Liver (tissue), 9 donors: Measurements from ENCODE around the gene ARHGEF28. TPM values are rescaled to one million over a fixed set of nuclear protein-coding genes. Genes with fewer than 3 reads are reported as not detected.

Experiments used
- DNase-seq: peaks from one replicate; pipeline ENCODE4 v3.0.0-alpha.2; 2017; ENCODE audit warnings: low spot score
- H3K27ac ChIP-seq, 2 donors: one replicate each; pipeline ENCODE4 v1.7.0; 2013; ENCODE audit warnings: inconsistent platforms in 2 of 2, low read length in 2 of 2, control low read depth in 1 of 2, low read depth in 1 of 2, mild to moderate bottlenecking in 1 of 2
- H3K27me3 ChIP-seq, 4 donors: one replicate each; pipeline versions ENCODE4 v1.6.1 to v1.7.0; 2013; ENCODE audit warnings: low read length in 3 of 4, inconsistent platforms in 1 of 4, mild to moderate bottlenecking in 1 of 4, moderate library complexity in 1 of 4; ENCODE audit not compliant: control insufficient read depth in 4 of 4, insufficient read depth in 4 of 4
- H3K36me3 ChIP-seq, 4 donors: one replicate each; pipeline versions ENCODE4 v1.6.1 to v1.7.0; 2013; ENCODE audit warnings: low read length in 3 of 4, mild to moderate bottlenecking in 3 of 4, low read depth in 1 of 4, moderate library complexity in 1 of 4; ENCODE audit not compliant: control insufficient read depth in 4 of 4, insufficient read depth in 3 of 4
- H3K4me1 ChIP-seq, 4 donors: one replicate each; pipeline versions ENCODE4 v1.6.1 to v1.7.0; 2013; ENCODE audit warnings: low read length in 3 of 4, mild to moderate bottlenecking in 3 of 4, moderate library complexity in 1 of 4; ENCODE audit not compliant: control insufficient read depth in 4 of 4, insufficient read depth in 4 of 4
- H3K4me3 ChIP-seq, 3 donors: one replicate each; pipeline versions ENCODE4 v1.6.1 to v1.7.0; 2013; ENCODE audit warnings: low read length in 3 of 3, control low read depth in 1 of 3, low read depth in 1 of 3, mild to moderate bottlenecking in 1 of 3
- H3K9ac ChIP-seq, 2 donors: one replicate each; pipeline ENCODE4 v1.7.0; 2013; ENCODE audit warnings: low read length in 2 of 2, mild to moderate bottlenecking in 2 of 2, moderate library complexity in 2 of 2, control low read depth in 1 of 2, low read depth in 1 of 2
- H3K9me3 ChIP-seq, 4 donors: one replicate each; pipeline versions ENCODE4 v1.6.1 to v1.7.0; 2013; ENCODE audit warnings: low read length in 3 of 4; ENCODE audit not compliant: control insufficient read depth in 4 of 4
- ATF3 ChIP-seq: IDR thresholded peaks from 2 replicates; pipeline ENCODE4 v1.6.1; 2016; ENCODE audit warnings: antibody characterized with exemption
- CTCF ChIP-seq: fragments of 150-350 bp; IDR thresholded peaks from 2 replicates; pipeline ENCODE4 v1.5.1; 2017; ENCODE audit warnings: improper control_type of control experiment, low read depth, low read length; ENCODE audit not compliant: missing input control
- EGR1 ChIP-seq, 2 donors: IDR thresholded peaks; 2 replicates each; pipeline ENCODE4 v1.6.1; 2016 to 2018; ENCODE audit warnings: antibody characterized with exemption in 2 of 2, low read depth in 2 of 2
- FOXA1 ChIP-seq: IDR thresholded peaks from 2 replicates; pipeline ENCODE4 v1.6.1; 2016; ENCODE audit warnings: antibody characterized with exemption
- FOXA2 ChIP-seq: IDR thresholded peaks from 2 replicates; pipeline ENCODE4 v1.6.1; 2016; ENCODE audit warnings: antibody characterized with exemption
- GABPA ChIP-seq, 2 donors: IDR thresholded peaks in 1 of 2; conservative IDR thresholded peaks in 1 of 2; 2 replicates each; pipeline ENCODE4 v1.6.1; 2016; ENCODE audit warnings: antibody characterized with exemption in 2 of 2, mild to moderate bottlenecking in 1 of 2, moderate library complexity in 1 of 2
- HNF4A ChIP-seq, 2 donors: conservative IDR thresholded peaks; 2 replicates each; pipeline ENCODE4 v1.6.1; 2016; ENCODE audit warnings: antibody characterized with exemption in 2 of 2, mild to moderate bottlenecking in 2 of 2
- HNF4G ChIP-seq: IDR thresholded peaks from 2 replicates; pipeline ENCODE4 v1.6.1; 2016; ENCODE audit warnings: antibody characterized with exemption
- NR2F2 ChIP-seq: IDR thresholded peaks from 2 replicates; pipeline ENCODE4 v1.6.1; 2016; ENCODE audit warnings: antibody characterized with exemption
- RAD21 ChIP-seq, 2 donors: IDR thresholded peaks; 2 replicates each; pipeline ENCODE4 v1.6.1; 2016; ENCODE audit warnings: antibody characterized with exemption in 2 of 2, mild to moderate bottlenecking in 2 of 2
- REST ChIP-seq: IDR thresholded peaks from 2 replicates; pipeline ENCODE4 v1.6.1; 2016; ENCODE audit warnings: antibody characterized with exemption, mild to moderate bottlenecking
- RXRA ChIP-seq, 2 donors: IDR thresholded peaks; 2 replicates each; pipeline ENCODE4 v1.6.1; 2017 to 2018; ENCODE audit warnings: antibody characterized with exemption in 2 of 2, mild to moderate bottlenecking in 1 of 2
- SP1 ChIP-seq: IDR thresholded peaks from 2 replicates; pipeline ENCODE4 v1.6.1; 2018; ENCODE audit warnings: antibody characterized with exemption, mild to moderate bottlenecking
- TAF1 ChIP-seq: conservative IDR thresholded peaks from 2 replicates; pipeline ENCODE4 v1.6.1; 2016; ENCODE audit warnings: antibody characterized with exemption, mild to moderate bottlenecking
- YY1 ChIP-seq: IDR thresholded peaks from 2 replicates; pipeline ENCODE4 v1.6.1; 2016; ENCODE audit warnings: antibody characterized with exemption, mild to moderate bottlenecking
- ZBTB33 ChIP-seq: IDR thresholded peaks from 2 replicates; pipeline ENCODE4 v1.6.1; 2016; ENCODE audit warnings: antibody characterized with exemption
- WGBS: extraction: QIAGEN DNeasy Blood & Tissue Kit; methylation state at CpG from one replicate; pipeline ENCODE4 v1.1.7; 2013; 5-methylcytosine and 5-hydroxymethylcytosine counted together
- polyA plus RNA-seq, 2 donors: library from polyadenylated mRNA; stranded (reverse) in 1 of 2; unstranded in 1 of 2; fragments of 200-250 nt in 1 of 2; fragments of >200 nt in 1 of 2; fragmentation: Nextera tagmentation in 1 of 2; extraction: Ambion mirVana in 1 of 2; gene quantifications; one replicate each; pipeline versions ENCODE4 v1.2.1 to v1.2.3, GENCODE V29; 2013 to 2015
- total RNA-seq, 2 donors: library from RNA; depleted of rRNA; stranded (reverse); fragments of >200 nt; gene quantifications; one replicate each; pipeline ENCODE4 v1.2.3, GENCODE V29; 2014
- donor health status: healthy.
- donor health status: healthy.
- donor health status: healthy.
- donor health status: healthy.
- donor health status: healthy.

ARHGEF28 gene
- total and polyA plus RNA-seq, 4 donors: 1.6 to 13.9 (median 3.6) TPM

GRCh38 chr5:73831066-73831465 is 205.1 kb downstream of the ARHGEF28 start (continued):
- TF ChIP-seq ATF3 (no peak), HNF4G (no peak), NR2F2 (no peak)

GRCh38 chr5:73834693-73835092 is 208.7 kb downstream of the ARHGEF28 start:
- Histone ChIP-seq H3K27ac (no peak overlapping the region), H3K9me3 (no peaks in the 10 kb centered on the region), H3K4me1 (peaks cover 0 to 2% (median under 1%) of the 10 kb centered on the region in 4 donors), H3K4me3 (no peak overlapping the region), H3K9ac (no peak overlapping the region), H3K27me3 (no peaks in the 10 kb centered on the region), H3K36me3 (peaks cover 0 to 1% (median 0%) of the 10 kb centered on the region in 4 donors)
- DNase-seq: no peak
- 91% methylated on average over 2 of the region's 2 CpGs for WGBS
- TF ChIP-seq RAD21 (IDR thresholded peaks at IDR 0.05): no peak
- TF ChIP-seq ATF3: no peak
- no peak for TF ChIP-seq HNF4A (conservative IDR thresholded peaks at IDR 0.05)
- TF ChIP-seq FOXA2: no peak
- no peak for TF ChIP-seq NR2F2
- TF ChIP-seq GABPA (IDR thresholded peaks at IDR 0.05 in 1 of 2, conservative IDR thresholded peaks at IDR 0.05 in 1 of 2): no peak
- no peak for TF ChIP-seq RXRA (IDR thresholded peaks at IDR 0.05)

GRCh38 chr5:73835726-73836125 is 209.7 kb downstream of the ARHGEF28 start:
- peaks cover 0 to 1% (median 0%) of the 10 kb centered on the region in 4 donors for H3K36me3 ChIP-seq
- DNase-seq: no peak
- no peaks in the 10 kb centered on the region for H3K27me3 ChIP-seq
- H3K9ac ChIP-seq: no peak overlapping the region
- no peaks in the 10 kb centered on the region for H3K9me3 ChIP-seq
- peaks cover 0 to 2% (median under 1%) of the 10 kb centered on the region in 4 donors for H3K4me1 ChIP-seq
- no peak overlapping the region for H3K27ac ChIP-seq
- TF ChIP-seq TAF1 (no peak), RAD21 (IDR thresholded peaks at IDR 0.05) (no peak), FOXA2 (no peak), ATF3 (no peak)
- no peak overlapping the region for H3K4me3 ChIP-seq
- 83% methylated on average over 2 of the region's 2 CpGs for whole genome bisulfite sequencing

GRCh38 chr5:73836607-73837006 is 210.6 kb downstream of the ARHGEF28 start:
- Histone ChIP-seq H3K27ac (no peak overlapping the region), H3K9ac (no peak overlapping the region), H3K27me3 (no peaks in the 10 kb centered on the region), H3K9me3 (no peaks in the 10 kb centered on the region), H3K36me3 (peaks cover 0 to 1% (median 0%) of the 10 kb centered on the region in 4 donors), H3K4me3 (no peak overlapping the region), H3K4me1 (peaks cover 0 to 2% (median under 1%) of the 10 kb centered on the region in 4 donors)
- no peak for DNase-seq
- TF ChIP-seq RXRA (IDR thresholded peaks at IDR 0.05) (no peak), RAD21 (IDR thresholded peaks at IDR 0.05) (no peak), GABPA (IDR thresholded peaks at IDR 0.05 in 1 of 2, conservative IDR thresholded peaks at IDR 0.05 in 1 of 2) (no peak), CTCF (no peak), TAF1 (no peak), YY1 (no peak), FOXA2 (no peak), SP1 (no peak), REST (no peak), FOXA1 (no peak), EGR1 (IDR thresholded peaks at IDR 0.05; ENCODE audit: low read depth in 2 of 2) (no peak), HNF4G (no peak), ZBTB33 (no peak)
